Suprapubic skin (tissue), 4 donors: Measurements from ENCODE around the gene STIM2.

ENCODE experiments used
- EP300 ChIP-seq: sonication (generic); formaldehyde crosslinking; IDR thresholded peaks from one replicate; pipeline ENCODE4 v1.6.1; 2017; ENCODE audit warnings: antibody characterized with exemption
- POLR2A ChIP-seq, 2 donors: fragments of 450-650 bp; IDR thresholded peaks; one replicate each; pipeline ENCODE4 v1.6.1; 2017; ENCODE audit warnings: antibody characterized with exemption in 2 of 2, mild to moderate bottlenecking in 2 of 2, moderate library complexity in 2 of 2
- POLR2AphosphoS5 ChIP-seq, 3 donors: sonication (generic); formaldehyde crosslinking; IDR thresholded peaks; one replicate each; pipeline ENCODE4 v1.6.1; 2017; ENCODE audit warnings: antibody characterized with exemption in 3 of 3
- TF ChIP-seq, protein P1 (sequence below), 2 donors: fragments of 200-600 bp in 1 of 2; fragments of 450-650 bp in 1 of 2; sonication (generic) in 1 of 2; IDR thresholded peaks; one replicate each; pipeline ENCODE4 v1.5.1; 2016 to 2019; ENCODE audit warnings: antibody characterized with exemption in 2 of 2, mild to moderate bottlenecking in 1 of 2, moderate library complexity in 1 of 2

DNA sequence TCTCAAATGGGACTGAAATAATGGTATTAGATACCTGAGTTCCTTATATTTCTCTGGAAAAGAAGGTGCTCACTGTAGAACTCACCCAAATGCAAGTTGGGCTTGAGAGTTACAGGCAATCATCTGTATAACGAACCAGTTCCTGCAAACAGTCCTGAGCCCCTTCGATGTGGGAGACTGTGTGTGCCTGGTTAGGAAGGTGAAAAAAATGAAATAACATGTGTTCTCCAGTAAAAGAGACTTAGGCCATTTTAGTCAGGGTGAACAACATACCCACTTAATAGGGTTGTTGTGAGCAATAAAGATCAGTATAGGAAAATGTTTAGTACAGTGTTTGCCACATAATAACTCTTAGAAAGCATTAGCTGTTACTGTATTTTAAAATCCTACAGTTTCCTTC is 23.4 kb downstream of the STIM2 start:
- TF ChIP-seq, protein P1, sequence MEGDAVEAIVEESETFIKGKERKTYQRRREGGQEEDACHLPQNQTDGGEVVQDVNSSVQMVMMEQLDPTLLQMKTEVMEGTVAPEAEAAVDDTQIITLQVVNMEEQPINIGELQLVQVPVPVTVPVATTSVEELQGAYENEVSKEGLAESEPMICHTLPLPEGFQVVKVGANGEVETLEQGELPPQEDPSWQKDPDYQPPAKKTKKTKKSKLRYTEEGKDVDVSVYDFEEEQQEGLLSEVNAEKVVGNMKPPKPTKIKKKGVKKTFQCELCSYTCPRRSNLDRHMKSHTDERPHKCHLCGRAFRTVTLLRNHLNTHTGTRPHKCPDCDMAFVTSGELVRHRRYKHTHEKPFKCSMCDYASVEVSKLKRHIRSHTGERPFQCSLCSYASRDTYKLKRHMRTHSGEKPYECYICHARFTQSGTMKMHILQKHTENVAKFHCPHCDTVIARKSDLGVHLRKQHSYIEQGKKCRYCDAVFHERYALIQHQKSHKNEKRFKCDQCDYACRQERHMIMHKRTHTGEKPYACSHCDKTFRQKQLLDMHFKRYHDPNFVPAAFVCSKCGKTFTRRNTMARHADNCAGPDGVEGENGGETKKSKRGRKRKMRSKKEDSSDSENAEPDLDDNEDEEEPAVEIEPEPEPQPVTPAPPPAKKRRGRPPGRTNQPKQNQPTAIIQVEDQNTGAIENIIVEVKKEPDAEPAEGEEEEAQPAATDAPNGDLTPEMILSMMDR (IDR thresholded peaks at IDR 0.05), result no peak
- TF ChIP-seq POLR2A (IDR thresholded peaks at IDR 0.05) (no peak), POLR2AphosphoS5 (IDR thresholded peaks at IDR 0.05) (no peak), EP300 (no peak)
